AG04450 (cell line): Measurements from ENCODE around the gene MLN. TPM values are rescaled to one million over a fixed set of nuclear protein-coding genes. Genes with fewer than 3 reads are reported as not detected.

Experiments used
- CTCF ChIA-PET: fragments of 300-600, 350-600 bp; formaldehyde crosslinking; extraction: SDS; loops from one replicate; lab custom pipeline; 2022; ENCODE audit warnings: antibody characterized with exemption, inconsistent platforms; lab: Charles Lee
- POLR2A ChIA-PET: fragments of 350-600 bp; formaldehyde crosslinking; extraction: SDS; loops from one replicate; lab custom pipeline; 2021; ENCODE audit warnings: antibody characterized with exemption, inconsistent platforms; lab: Yijun Ruan, JAX
- DNase-seq: peaks from one replicate; pipeline ENCODE4 v3.0.0-alpha.2; 2011; ENCODE audit warnings: low read depth, low spot score
- H3K27ac ChIP-seq: one replicate; pipeline ENCODE4 v1.5.1; 2012; ENCODE audit warnings: low read depth, low read length, control low read depth
- H3K27me3 ChIP-seq: one replicate; pipeline ENCODE4 v1.6.0; 2012; ENCODE audit warnings: low read length; ENCODE audit not compliant: control insufficient read depth, insufficient read depth
- H3K4me3 ChIP-seq: 2 replicates; pipeline ENCODE4 v1.5.1; 2011; ENCODE audit warnings: mild to moderate bottlenecking, low read depth, low read length, control low read depth
- H3K9me3 ChIP-seq: 2 replicates; pipeline ENCODE4 v1.5.1; 2012; ENCODE audit warnings: low read length; ENCODE audit not compliant: control insufficient read depth, insufficient read depth
- polyA plus RNA-seq: library from polyadenylated mRNA; depleted of rRNA; stranded (reverse); fragments of >200 nt; gene quantifications from 2 replicates; pipeline ENCODE4 v1.2.3, GENCODE V29; 2011
- TF ChIP-seq, protein P1 (sequence below): IDR thresholded peaks from 2 replicates; pipeline ENCODE4 v1.5.1; 2011; ENCODE audit warnings: low read depth, low read length, control low read depth, inconsistent platforms

MLN gene
- polyA plus RNA-seq, 1 experiment: not detected

DNA sequence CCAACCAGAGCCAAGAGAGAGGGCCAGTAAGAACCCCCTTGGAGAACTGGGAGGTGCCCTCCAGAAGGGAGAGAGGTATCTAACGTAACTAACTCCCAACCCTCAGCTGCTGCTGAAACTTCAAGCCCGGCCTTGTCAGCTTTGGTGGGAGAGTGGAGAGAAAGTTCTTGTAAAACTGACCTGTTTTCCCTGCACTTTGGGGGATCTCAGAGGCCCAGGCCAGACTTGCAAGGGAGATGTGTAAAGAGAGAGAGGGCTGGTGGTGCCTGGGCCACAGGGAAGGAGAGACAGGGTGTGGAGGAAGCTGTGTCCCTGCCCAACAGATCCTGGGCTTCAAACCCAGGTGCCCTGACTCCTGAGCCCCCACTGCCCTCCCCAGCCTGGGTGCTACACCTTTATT lies 39.8 kb downstream of the MLN start:
- H3K27ac ChIP-seq: no peak overlapping the region
- peaks cover 11% of the 10 kb centered on the region for H3K9me3 ChIP-seq
- TF ChIP-seq, protein P1, sequence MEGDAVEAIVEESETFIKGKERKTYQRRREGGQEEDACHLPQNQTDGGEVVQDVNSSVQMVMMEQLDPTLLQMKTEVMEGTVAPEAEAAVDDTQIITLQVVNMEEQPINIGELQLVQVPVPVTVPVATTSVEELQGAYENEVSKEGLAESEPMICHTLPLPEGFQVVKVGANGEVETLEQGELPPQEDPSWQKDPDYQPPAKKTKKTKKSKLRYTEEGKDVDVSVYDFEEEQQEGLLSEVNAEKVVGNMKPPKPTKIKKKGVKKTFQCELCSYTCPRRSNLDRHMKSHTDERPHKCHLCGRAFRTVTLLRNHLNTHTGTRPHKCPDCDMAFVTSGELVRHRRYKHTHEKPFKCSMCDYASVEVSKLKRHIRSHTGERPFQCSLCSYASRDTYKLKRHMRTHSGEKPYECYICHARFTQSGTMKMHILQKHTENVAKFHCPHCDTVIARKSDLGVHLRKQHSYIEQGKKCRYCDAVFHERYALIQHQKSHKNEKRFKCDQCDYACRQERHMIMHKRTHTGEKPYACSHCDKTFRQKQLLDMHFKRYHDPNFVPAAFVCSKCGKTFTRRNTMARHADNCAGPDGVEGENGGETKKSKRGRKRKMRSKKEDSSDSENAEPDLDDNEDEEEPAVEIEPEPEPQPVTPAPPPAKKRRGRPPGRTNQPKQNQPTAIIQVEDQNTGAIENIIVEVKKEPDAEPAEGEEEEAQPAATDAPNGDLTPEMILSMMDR: no peak
- peaks cover 7% of the 10 kb centered on the region for H3K27me3 ChIP-seq
- POLR2A ChIA-PET: no interaction called here
- no peak for DNase-seq
- CTCF ChIA-PET: interaction anchor here (5.6 kb wide), 1 partner anchor 20 kb away, joined by 62 read pairs; no protein-coding TSS in a partner anchor
- H3K4me3 ChIP-seq: no peak overlapping the region

- no peak for DNase-seq
- POLR2A ChIA-PET: no interaction called here
These were observed 40.3 kb downstream of the MLN start for GRCh38 chr6:33763483-33763882.

GRCh38 chr6:33762713-33763112 lies 41.1 kb downstream of the MLN start:
- DNase-seq: no peak
- no peak overlapping the region for H3K4me3 ChIP-seq
- H3K27ac ChIP-seq: no peak overlapping the region
- H3K9me3 ChIP-seq: peaks cover 11% of the 10 kb centered on the region
- TF ChIP-seq, protein P1: no peak
- ChIA-PET CTCF (interaction anchor here (0.9 to 5.6 kb wide), 8 partner anchors 8 to 178 kb away, joined by 3 to 62 read pairs (median 5); partner anchors contain the start of gene UQCC2), POLR2A (no interaction called here)
- peaks cover 7% of the 10 kb centered on the region for H3K27me3 ChIP-seq

More at GRCh38 chr6:33763483-33763882, 40.3 kb downstream of the MLN start:
- peaks cover 7% of the 10 kb centered on the region for H3K27me3 ChIP-seq
- H3K4me3 ChIP-seq: no peak overlapping the region
- CTCF ChIA-PET: interaction anchor here (5.6 kb wide), 1 partner anchor 19 kb away, joined by 62 read pairs; no protein-coding TSS in a partner anchor
- no peak overlapping the region for H3K27ac ChIP-seq
- TF ChIP-seq, protein P1: no peak
- H3K9me3 ChIP-seq: peaks cover 11% of the 10 kb centered on the region

DNA sequence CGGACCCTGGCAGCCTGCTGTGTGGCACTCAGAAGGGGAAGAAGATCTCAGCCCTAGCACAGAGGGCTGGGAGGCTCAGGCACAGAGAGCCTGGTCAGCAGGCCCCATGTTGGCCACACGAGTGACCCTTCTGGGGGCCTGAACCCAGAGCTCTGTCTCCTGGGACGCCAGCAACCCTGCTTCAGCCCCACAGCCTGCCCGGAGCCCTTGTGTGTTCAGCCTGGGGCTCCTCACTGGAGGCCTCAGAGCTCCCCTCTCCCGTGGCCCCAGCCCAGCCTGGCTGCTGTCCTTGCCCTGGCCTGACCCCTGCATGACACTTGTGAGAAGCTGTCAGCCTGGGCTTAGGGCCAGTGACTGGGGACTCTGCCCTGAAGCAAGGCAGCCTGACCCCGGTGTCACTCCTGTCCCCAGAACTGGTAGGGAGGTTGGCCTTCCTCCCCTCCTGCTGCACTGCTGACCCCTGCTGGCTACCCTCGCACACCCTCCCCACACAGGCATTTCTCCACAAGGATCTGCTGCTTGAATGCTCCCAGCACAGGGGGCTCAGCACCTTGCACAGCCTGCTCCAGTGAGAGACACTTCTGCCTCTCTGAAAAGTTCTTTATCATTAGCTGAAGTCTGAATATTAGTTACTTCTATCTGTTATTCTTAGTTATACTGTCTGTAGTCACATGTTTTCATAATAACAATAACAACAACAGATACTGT lies 41.7 kb downstream of the MLN start:
- Histone ChIP-seq H3K27me3 (peaks cover 7% of the 10 kb centered on the region), H3K9me3 (peaks cover 7% of the 10 kb centered on the region), H3K27ac (no peak overlapping the region), H3K4me3 (no peak overlapping the region)
- TF ChIP-seq, protein P1: peak; percentile 60
- DNase-seq: no peak
- POLR2A ChIA-PET: interaction anchor here (0.8 kb wide), 1 partner anchor 26 kb away, joined by 3 read pairs; no protein-coding TSS in a partner anchor
- CTCF ChIA-PET: interaction anchor here (0.9 to 5.6 kb wide), 11 partner anchors 8 to 266 kb away, joined by 3 to 62 read pairs (median 5); partner anchors contain the start of gene UQCC2

DNA sequence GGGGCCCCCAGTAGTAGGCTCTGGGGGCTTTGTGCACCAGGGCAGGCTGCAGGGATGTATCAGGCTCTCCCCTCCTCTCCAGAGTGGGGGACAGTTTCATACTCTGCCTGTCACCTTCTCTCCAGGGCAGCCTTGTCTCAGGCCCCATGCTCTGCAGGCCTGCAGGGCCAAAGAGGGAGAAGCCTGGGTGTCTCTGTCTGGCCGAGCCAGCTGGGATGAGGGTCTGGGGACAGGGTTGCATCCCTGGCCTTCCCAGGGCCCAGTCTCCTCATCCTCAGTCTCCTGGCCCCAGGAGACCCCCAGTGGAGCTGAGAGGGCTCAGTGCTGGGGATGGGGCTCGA lies 42.3 kb downstream of the MLN start:
- POLR2A ChIA-PET: interaction anchor here (0.8 kb wide), 1 partner anchor 26 kb away, joined by 3 read pairs; no protein-coding TSS in a partner anchor
- no peak overlapping the region for H3K27ac ChIP-seq
- H3K27me3 ChIP-seq: peaks cover 7% of the 10 kb centered on the region
- peaks cover 3% of the 10 kb centered on the region for H3K9me3 ChIP-seq
- TF ChIP-seq, protein P1: no peak
- DNase-seq: no peak
- CTCF ChIA-PET: interaction anchor here (1.1 to 5.6 kb wide), 10 partner anchors 9 to 266 kb away, joined by 4 to 62 read pairs (median 6); partner anchors contain the start of gene UQCC2
- no peak overlapping the region for H3K4me3 ChIP-seq
